HG03039 (cell line): ENCODE data around the gene EXOC6B.

ENCODE experiments used
- ATAC-seq: cut with Tn5 transposase; IDR thresholded peaks from one replicate; pipeline ENCODE4 v1.9.1; 2021; ENCODE audit warnings: mild to moderate bottlenecking, moderate library complexity; ENCODE audit not compliant: unreplicated experiment

The EXOC6B gene

DNA sequence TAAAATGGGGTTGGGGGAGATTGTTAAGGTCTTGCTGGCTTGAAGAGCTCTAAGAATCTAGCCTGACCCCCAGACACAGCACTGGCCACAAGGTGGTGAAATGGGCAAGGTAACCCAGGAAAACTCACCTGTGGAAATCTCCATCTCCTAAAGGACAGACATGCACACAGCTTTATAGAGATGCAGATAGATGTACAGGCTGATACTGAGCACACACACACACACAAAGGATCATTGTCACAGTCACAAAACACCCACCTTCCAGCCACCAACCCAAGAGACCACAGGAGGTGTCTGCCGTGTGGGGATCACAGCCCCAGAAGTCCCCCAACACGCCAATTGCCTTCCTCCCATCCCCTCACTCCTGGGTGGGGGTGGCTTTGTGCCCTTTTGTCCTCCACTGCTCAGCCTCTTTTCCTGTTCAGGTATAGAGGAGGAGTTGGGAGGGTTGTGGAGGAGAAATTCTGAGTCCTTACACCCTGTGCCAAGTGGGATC lies 674.9 kb downstream of the EXOC6B start:
- ATAC-seq, result no peak

- ATAC-seq, result peak; percentile 75
Observed at GRCh38 chr2:72150157-72150860, 675.5 kb downstream of the EXOC6B start.

DNA sequence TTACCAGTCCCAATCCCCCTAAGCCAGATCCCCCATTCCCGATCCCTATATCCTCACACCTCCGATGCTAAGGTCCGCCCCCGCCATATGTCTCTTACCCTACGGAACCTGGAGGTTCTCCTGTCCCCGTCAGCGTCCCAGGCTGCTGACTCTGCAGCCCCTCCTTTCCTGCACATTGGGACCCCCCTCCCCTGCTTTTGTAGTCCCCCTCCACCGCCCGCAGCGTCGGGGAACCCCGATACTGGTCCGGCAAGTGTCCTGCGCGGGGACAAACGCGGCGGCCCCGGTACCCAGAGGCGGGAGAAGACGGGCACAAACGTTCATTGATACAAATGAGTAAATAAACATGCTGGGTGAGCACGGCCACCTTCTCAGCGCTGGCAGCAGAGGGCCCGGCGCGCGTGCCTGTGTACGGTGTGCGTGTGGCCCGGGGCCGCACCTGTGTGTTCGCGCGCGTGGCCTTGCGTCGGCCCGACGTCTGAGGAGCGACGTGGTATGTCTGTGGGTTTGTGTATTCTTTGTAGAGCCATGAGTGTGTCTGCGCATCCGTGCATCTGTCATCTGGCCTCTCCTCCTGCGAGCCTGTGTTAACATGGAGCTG lies 676.2 kb downstream of the EXOC6B start:
- ATAC-seq, result no peak

GRCh38 chr2:72148837-72149555 lies 676.8 kb downstream of the EXOC6B start:
- no peak for ATAC-seq

- ATAC-seq, result no peak
Observed at GRCh38 chr2:72148003-72148836, 677.6 kb downstream of the EXOC6B start.

GRCh38 chr2:72147303-72147971 lies 678.4 kb downstream of the EXOC6B start, which contains the start of gene CYP26B1:
Gene CYP26B1, minus strand, starts transcription at chr2:72147862. Its CDS starts 28 bp downstream, at chr2:72147834.
- ATAC-seq, result no peak

DNA sequence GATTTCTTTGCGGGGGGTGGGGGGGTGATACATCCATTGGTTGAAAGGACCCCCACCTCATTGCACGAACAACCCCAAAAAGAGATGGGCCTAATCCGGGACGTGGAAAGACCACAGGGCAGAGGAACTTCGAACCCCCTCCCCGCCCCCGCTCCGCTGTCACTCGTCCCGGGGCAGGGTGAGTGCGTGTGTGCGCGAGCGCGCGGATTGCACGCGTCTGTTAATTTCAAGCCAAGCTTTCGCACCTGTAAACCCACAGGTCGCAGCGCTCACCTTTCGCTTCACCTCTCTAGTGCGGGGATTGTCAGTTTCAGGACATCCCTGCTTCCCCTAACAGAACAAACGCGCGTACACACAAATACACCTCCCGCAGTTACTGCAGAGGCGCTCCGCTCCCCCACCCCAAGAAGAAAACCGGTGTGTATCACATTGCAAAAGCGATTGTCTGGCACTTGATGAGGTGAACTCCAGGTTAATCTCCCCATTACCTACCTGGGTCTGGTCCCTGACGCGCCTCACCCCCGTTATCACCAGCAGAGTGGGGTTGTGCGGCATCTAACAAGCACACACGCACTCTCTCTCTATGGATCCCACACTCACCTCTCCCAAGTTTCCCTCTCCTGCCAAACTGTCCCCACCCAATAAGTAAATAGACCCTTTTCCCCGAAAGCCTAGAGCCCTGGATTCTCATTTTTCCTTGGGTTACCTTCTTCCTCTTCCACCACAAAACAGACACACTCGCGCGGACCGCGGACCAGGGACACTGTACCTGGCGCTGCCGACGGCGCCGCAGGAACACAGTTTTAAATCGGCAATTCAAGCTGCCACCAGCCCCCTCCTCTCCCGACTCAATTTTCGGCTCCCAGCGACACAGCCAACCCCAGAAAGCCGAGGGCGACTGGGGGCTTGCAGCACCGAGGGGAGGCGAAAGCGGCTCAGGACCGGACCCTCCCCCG lies 679.2 kb downstream of the EXOC6B start:
- ATAC-seq, result no peak

GRCh38 chr2:72145658-72146329 lies 680.0 kb downstream of the EXOC6B start:
- ATAC-seq, result no peak

GRCh38 chr2:72145289-72145657 lies 680.6 kb downstream of the EXOC6B start:
- ATAC-seq, result no peak

DNA sequence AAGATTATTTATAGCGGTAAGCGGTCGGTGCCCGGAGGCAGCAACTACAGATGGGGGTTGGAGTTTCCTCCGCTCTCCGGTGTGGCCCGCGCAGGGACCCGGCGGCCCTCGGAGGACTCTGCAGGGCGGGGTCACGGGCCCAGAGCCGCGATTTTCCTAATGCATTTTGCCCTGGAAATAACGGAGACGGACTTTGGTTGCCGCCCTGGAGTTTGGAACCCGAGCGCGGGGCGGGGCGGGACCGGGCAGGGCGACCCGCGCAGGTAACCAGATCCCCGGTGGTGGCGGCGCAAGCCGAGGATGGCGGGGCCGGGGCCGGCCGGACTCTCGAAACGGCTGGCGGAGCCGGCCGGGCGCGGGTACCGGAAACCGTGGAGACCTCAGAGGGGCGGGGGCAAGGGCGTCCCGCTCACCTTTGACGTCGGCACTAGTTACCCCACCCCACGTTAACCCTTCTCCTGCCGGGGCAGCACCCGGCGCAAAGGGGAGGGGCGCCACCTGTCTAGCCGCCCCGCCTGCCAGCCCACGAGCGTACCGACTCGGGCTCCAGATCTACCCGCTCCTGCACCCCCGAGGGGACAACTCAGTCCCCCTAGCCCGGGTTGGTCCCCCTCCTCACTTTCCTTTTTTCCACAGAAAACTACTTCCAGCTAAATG lies 681.1 kb downstream of the EXOC6B start:
- no peak for ATAC-seq

GRCh38 chr2:72144274-72144631 lies 681.6 kb downstream of the EXOC6B start:
- ATAC-seq, result no peak

GRCh38 chr2:72143441-72144273 lies 682.2 kb downstream of the EXOC6B start:
- ATAC-seq, result no peak

GRCh38 chr2:72142570-72143440 lies 683.0 kb downstream of the EXOC6B start:
- no peak for ATAC-seq

DNA sequence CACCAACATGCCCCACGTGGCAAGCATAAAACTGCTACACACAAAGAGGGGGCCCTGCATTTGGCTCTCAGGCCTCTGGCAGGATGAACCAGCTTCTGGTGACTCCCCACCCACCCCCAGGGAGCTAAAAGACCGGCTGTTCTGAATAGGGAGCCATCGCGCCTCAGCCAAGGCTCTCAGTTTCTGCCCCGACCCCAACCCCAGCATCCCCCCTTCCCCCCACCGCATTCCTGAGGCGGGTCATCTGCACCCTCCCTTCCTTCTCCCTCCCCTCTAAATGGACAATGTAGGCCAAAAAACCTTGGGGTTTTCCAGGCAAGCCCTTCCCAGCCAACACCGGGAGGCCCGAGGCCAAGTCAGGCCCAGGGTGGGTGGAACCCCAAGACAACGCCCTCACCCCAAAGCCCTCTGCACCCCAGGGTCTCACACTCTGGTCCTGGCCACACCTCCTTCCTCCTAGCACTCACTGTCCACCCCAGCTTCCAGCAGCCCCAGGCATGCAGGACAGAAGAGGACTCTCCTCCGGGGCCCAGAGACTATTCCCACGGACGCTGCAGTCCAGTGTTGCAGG lies 683.9 kb downstream of the EXOC6B start:
- no peak for ATAC-seq

DNA sequence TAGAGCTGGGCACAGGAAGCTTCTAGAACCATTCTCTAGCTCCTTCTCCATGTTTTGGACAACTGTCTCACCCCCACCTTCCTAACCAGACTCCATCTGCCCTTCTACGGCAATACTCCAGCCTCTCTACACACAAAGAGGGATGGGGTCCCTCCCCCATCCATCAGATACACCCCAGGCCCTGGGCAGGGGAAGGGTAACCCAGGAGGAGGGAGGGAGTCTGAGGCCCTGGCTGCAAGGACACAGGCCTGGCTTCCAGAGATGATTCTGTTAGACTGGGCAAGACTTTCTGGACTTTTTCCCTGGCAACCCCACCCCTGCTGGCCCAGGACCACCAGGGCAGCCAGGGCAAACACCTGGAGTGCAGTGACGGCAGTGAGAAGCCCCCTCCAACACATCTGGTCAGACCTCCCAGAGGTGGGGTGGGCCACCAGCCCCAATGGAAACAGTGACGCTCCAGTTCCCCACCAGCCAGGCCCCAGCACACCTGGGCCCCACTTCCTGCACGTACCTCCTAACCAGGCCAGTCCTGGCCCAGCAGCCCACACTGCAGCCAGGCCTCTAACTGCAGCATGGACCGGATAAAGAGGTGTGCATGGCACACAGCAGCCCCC lies 684.7 kb downstream of the EXOC6B start:
- no peak for ATAC-seq

- no peak for ATAC-seq
Observed at GRCh38 chr2:72140621-72140960, 685.2 kb downstream of the EXOC6B start.
